IMR-90 (cell line): Measurements from ENCODE around the gene IL36B. TPM values are rescaled to one million over a fixed set of nuclear protein-coding genes. Genes with fewer than 3 reads are reported as not detected.

Experiments
- ATAC-seq: fragments of 200-7000 bp; cut with Tn5 transposase; 2 replicates; pipeline ENCODE4 v1.9.1; 2020; ENCODE audit warnings: low read depth, mild to moderate bottlenecking, moderate library complexity
- Bru-seq: library from RNA; stranded (reverse); fragments of 400-500 nt; gene quantifications from one replicate; lab custom pipeline; 2021; lab: Mats Ljungman, UMichigan
- BruChase-seq, 2 experiments: library from RNA; stranded (reverse); fragments of 400-500 nt; gene quantifications; one replicate each; lab custom pipeline; 2021; lab: Mats Ljungman, UMichigan
- BruUV-seq: library from RNA; stranded (reverse); fragments of 400-500 nt; replicated peaks from 2 replicates; lab custom pipeline; 2021; lab: Mats Ljungman, UMichigan
- CTCF ChIA-PET: fragments of 300-600 bp; formaldehyde crosslinking; extraction: SDS; loops from one replicate; lab custom pipeline; 2021; ENCODE audit warnings: antibody characterized with exemption; lab: Yijun Ruan, JAX
- POLR2A ChIA-PET: fragments of 300-600 bp; sonication (Branson Sonifier 250); formaldehyde crosslinking; loops from one replicate; lab custom pipeline; 2022; ENCODE audit warnings: antibody characterized with exemption; ENCODE audit not compliant: unreplicated experiment; lab: Charles Lee
- DNase-seq: peaks from one replicate; pipeline ENCODE4 v3.0.0; 2013
- H2AFZ ChIP-seq: replicated peaks from 2 replicates; pipeline ENCODE3; 2013; ENCODE audit warnings: low read length, mild to moderate bottlenecking; ENCODE audit not compliant: poor library complexity
- H2AK5ac ChIP-seq: 2 replicates; pipeline ENCODE4 v1.6.1; 2013; ENCODE audit warnings: low read depth, low read length, inconsistent platforms
- H2AK9ac ChIP-seq: replicated peaks from 2 replicates; pipeline ENCODE3; 2013; ENCODE audit warnings: mild to moderate bottlenecking, low read depth, low read length, moderate library complexity; ENCODE audit not compliant: poor library complexity
- H2BK120ac ChIP-seq: 2 replicates; pipeline ENCODE4 v1.6.1; 2013; ENCODE audit warnings: low read depth, low read length, inconsistent platforms
- H2BK15ac ChIP-seq: 3 replicates; pipeline ENCODE4 v1.6.1; 2013; ENCODE audit warnings: low read depth, low read length, inconsistent platforms
- H2BK20ac ChIP-seq: 2 replicates; pipeline ENCODE4 v1.6.1; 2013; ENCODE audit warnings: low read depth, mild to moderate bottlenecking, inconsistent platforms, low read length, moderate library complexity
- H2BK5ac ChIP-seq: 2 replicates; pipeline ENCODE4 v1.6.1; 2013; ENCODE audit warnings: mild to moderate bottlenecking, low read depth, low read length, inconsistent platforms; ENCODE audit not compliant: poor library complexity, severe bottlenecking
- H3K14ac ChIP-seq: replicated peaks from 2 replicates; pipeline ENCODE4 v1.6.1; 2013; ENCODE audit warnings: low read depth, low read length, inconsistent platforms
- H3K18ac ChIP-seq: 2 replicates; pipeline ENCODE4 v1.6.1; 2013; ENCODE audit warnings: low read depth, low read length, control low read depth
- H3K23ac ChIP-seq: 2 replicates; pipeline ENCODE4 v1.6.1; 2013; ENCODE audit warnings: low read depth, low read length, inconsistent platforms
- H3K27ac ChIP-seq: 2 replicates; pipeline ENCODE4 v1.5.1; 2013; ENCODE audit warnings: mild to moderate bottlenecking, control low read depth, low read length; ENCODE audit not compliant: insufficient read depth
- H3K27me3 ChIP-seq: 2 replicates; pipeline ENCODE4 v1.6.1; 2013; ENCODE audit warnings: low read length; ENCODE audit not compliant: control insufficient read depth, insufficient read depth
- H3K36me3 ChIP-seq: 2 replicates; pipeline ENCODE4 v1.6.1; 2013; ENCODE audit warnings: low read length, mixed read lengths; ENCODE audit not compliant: control insufficient read depth, insufficient read depth
- H3K4ac ChIP-seq: 2 replicates; pipeline ENCODE4 v1.6.1; 2013; ENCODE audit warnings: low read depth, low read length, inconsistent platforms
- H3K4me1 ChIP-seq: 2 replicates; pipeline ENCODE4 v1.6.1; 2013; ENCODE audit warnings: low read length, mixed read lengths; ENCODE audit not compliant: control insufficient read depth, insufficient read depth
- H3K4me2 ChIP-seq: 2 replicates; pipeline ENCODE4 v1.6.1; 2013; ENCODE audit warnings: low read depth, mild to moderate bottlenecking, control low read depth, low read length, moderate library complexity
- H3K4me3 ChIP-seq: 2 replicates; pipeline ENCODE4 v1.5.1; 2013; ENCODE audit warnings: low read depth, mild to moderate bottlenecking, control low read depth, low read length, moderate library complexity; ENCODE audit not compliant: insufficient read depth
- H3K56ac ChIP-seq: 2 replicates; pipeline ENCODE4 v1.6.1; 2013; ENCODE audit warnings: low read length, inconsistent platforms; ENCODE audit not compliant: insufficient read depth; ENCODE audit errors: extremely low read depth
- H3K79me1 ChIP-seq, 2 experiments: 2 replicates each; pipeline ENCODE4 v1.6.1; 2013; ENCODE audit warnings: low read length in 2 of 2, inconsistent platforms in 1 of 2, low read depth in 1 of 2
- H3K9ac ChIP-seq: 2 replicates; pipeline ENCODE4 v1.6.1; 2013; ENCODE audit warnings: low read depth, low read length, control low read depth
- H3K9me1 ChIP-seq: 2 replicates; pipeline ENCODE4 v1.6.1; 2013; ENCODE audit warnings: low read length, inconsistent platforms; ENCODE audit not compliant: insufficient read depth
- H3K9me3 ChIP-seq: 2 replicates; pipeline ENCODE4 v1.6.1; 2013; ENCODE audit warnings: low read length; ENCODE audit not compliant: control insufficient read depth, insufficient read depth
- H4K20me1 ChIP-seq: 2 replicates; pipeline ENCODE4 v1.6.1; 2013; ENCODE audit warnings: low read length, inconsistent platforms; ENCODE audit not compliant: insufficient read depth
- H4K5ac ChIP-seq: 2 replicates; pipeline ENCODE4 v1.6.1; 2013; ENCODE audit warnings: mild to moderate bottlenecking, low read depth, low read length, control low read depth
- H4K8ac ChIP-seq, 2 experiments: 2 replicates each; pipeline ENCODE4 v1.6.1; 2013; ENCODE audit warnings: low read depth in 2 of 2, low read length in 2 of 2, control low read depth in 1 of 2, inconsistent platforms in 1 of 2
- H4K91ac ChIP-seq: 2 replicates; pipeline ENCODE4 v1.6.1; 2013; ENCODE audit warnings: low read depth, low read length, inconsistent platforms; ENCODE audit not compliant: insufficient read depth
- BHLHE40 ChIP-seq: fragments of 150-350 bp; IDR thresholded peaks from 2 replicates; pipeline ENCODE4 v1.6.1; 2016; ENCODE audit warnings: mild to moderate bottlenecking, low read depth, low read length
- CEBPB ChIP-seq: IDR thresholded peaks from 2 replicates; pipeline ENCODE4 v1.6.1; 2012; ENCODE audit warnings: low read depth, low read length, improper control_type of control experiment
- CHD1 ChIP-seq: IDR thresholded peaks from 2 replicates; pipeline ENCODE4 v1.6.1; 2012; ENCODE audit warnings: low read depth, low read length, improper control_type of control experiment
- ELK1 ChIP-seq: fragments of 150-350 bp; IDR thresholded peaks from 2 replicates; pipeline ENCODE4 v1.6.1; 2016; ENCODE audit warnings: low read depth, mild to moderate bottlenecking, low read length, moderate library complexity, borderline replicate concordance
- FOS ChIP-seq: fragments of 150-350 bp; IDR thresholded peaks from 2 replicates; pipeline ENCODE4 v1.6.1; 2016; ENCODE audit warnings: low read depth, low read length
- MAFK ChIP-seq: IDR thresholded peaks from 2 replicates; pipeline ENCODE4 v1.6.1; 2012; ENCODE audit warnings: low read depth, low read length, improper control_type of control experiment
- MAZ ChIP-seq: IDR thresholded peaks from 2 replicates; pipeline ENCODE4 v1.6.1; 2012; ENCODE audit warnings: low read depth, mild to moderate bottlenecking, low read length, improper control_type of control experiment, moderate library complexity, borderline replicate concordance
- MXI1 ChIP-seq: IDR thresholded peaks from 2 replicates; pipeline ENCODE4 v1.6.1; 2012; ENCODE audit warnings: low read depth, mild to moderate bottlenecking, low read length, moderate library complexity, borderline replicate concordance
- NFE2L2 ChIP-seq: fragments of 150-350 bp; IDR thresholded peaks from 2 replicates; pipeline ENCODE4 v1.6.1; 2016; ENCODE audit warnings: low read depth, mild to moderate bottlenecking, low read length
- POLR2A ChIP-seq: IDR thresholded peaks from 2 replicates; pipeline ENCODE4 v1.6.1; 2012; ENCODE audit warnings: mild to moderate bottlenecking, low read depth, low read length
- RAD21 ChIP-seq: IDR thresholded peaks from 2 replicates; pipeline ENCODE4 v1.6.1; 2012; ENCODE audit warnings: low read length, improper control_type of control experiment
- RCOR1 ChIP-seq: IDR thresholded peaks from 2 replicates; pipeline ENCODE4 v1.6.1; 2012; ENCODE audit warnings: mild to moderate bottlenecking, low read length, improper control_type of control experiment; ENCODE audit not compliant: insufficient replicate concordance
- RFX5 ChIP-seq: IDR thresholded peaks from 2 replicates; pipeline ENCODE4 v1.8.0; 2012; ENCODE audit warnings: low read depth, mild to moderate bottlenecking, low read length, moderate library complexity
- SMC3 ChIP-seq: fragments of 150-350 bp; IDR thresholded peaks from 2 replicates; pipeline ENCODE4 v1.6.1; 2016; ENCODE audit warnings: low read depth, mild to moderate bottlenecking, antibody characterized with exemption, low read length, moderate library complexity
- USF2 ChIP-seq: fragments of 150-350 bp; IDR thresholded peaks from 2 replicates; pipeline ENCODE4 v1.6.1; 2017; ENCODE audit warnings: mild to moderate bottlenecking, antibody characterized with exemption, low read length, low read depth
- WGBS, 2 experiments: methylation state at CpG; one replicate each; pipeline versions ENCODE4 v1.1.5 to v1.1.7; 2013; ENCODE audit warnings: missing lambda C conversion rate in 2 of 2; ENCODE audit not compliant: insufficient read length in 1 of 2; ENCODE audit errors: extremely low coverage in 2 of 2; 5-methylcytosine and 5-hydroxymethylcytosine counted together
- dilution Hi-C: fragments of 300-500 bp; cut with HindIII; formaldehyde crosslinking; loops from one replicate; pipeline ENCODE4 v1.14.3; 2018; ENCODE audit warnings: low sequenced_read_pairs; ENCODE audit not compliant: unreplicated experiment
- in situ Hi-C: fragments of 300-500 bp; cut with MboI; formaldehyde crosslinking; loops from 3 replicates; pipeline ENCODE4 v1.14.3; 2019; ENCODE audit warnings: low sequenced_read_pairs, inconsistent platforms, mixed read lengths
- intact Hi-C: fragments of 100-400 bp; cut with micrococcal nuclease; formaldehyde crosslinking; loops from 2 replicates; pipeline ENCODE4 v1.10.0; 2022
- long read RNA-seq: library from polyadenylated mRNA; unstranded; transcript quantifications from one replicate; pipeline ENCODE4 v2.0.0, GENCODE V29; 2021; ENCODE audit not compliant: unreplicated experiment
- polyA plus RNA-seq, 3 experiments: library from polyadenylated mRNA; depleted of rRNA; stranded (reverse); fragments of >200 nt; gene quantifications; 2 replicates each; pipeline ENCODE4 v1.2.3, GENCODE V29; 2012; ENCODE audit warnings: low replicate concordance in 1 of 3
- total RNA-seq: library from RNA; depleted of rRNA; stranded (reverse); fragments of >200 nt; gene quantifications from 2 replicates; pipeline ENCODE4 v1.2.3, GENCODE V29; 2012; rRNA removed

Gene IL36B
- not detected in 2 replicates for total RNA-seq
- not detected in 2 replicates for polyA plus RNA-seq (2012; rRNA removed)
- not detected in 2 replicates for polyA plus RNA-seq (2012; cell fraction: cytosol; rRNA removed)
- not detected in 2 replicates for polyA plus RNA-seq (2012; cell fraction: nucleus; rRNA removed; ENCODE audit: low replicate concordance)
- not detected for Bru-seq, nascent RNA
- BruChase-seq, experiment 1, labeled RNA remaining after a 6-hour chase, result not detected
- percentile 3 among the genes with signal in this experiment for BruChase-seq, experiment 2, labeled RNA remaining after a 2-hour chase
- long read RNA-seq, result 0 reads

- no peak within 1 kb of the TSS for H2BK120ac ChIP-seq
- H2AFZ ChIP-seq, result no peak within 1 kb of the TSS
- H2BK5ac ChIP-seq, result no peak within 1 kb of the TSS
- H3K27ac ChIP-seq, result no peak within 1 kb of the TSS
- intact Hi-C loops (no loop called here), dilution Hi-C loops (no loop called here), in situ Hi-C loops (no loop called here)
- no peak within 1 kb of the TSS for H2BK15ac ChIP-seq
- ChIA-PET POLR2A (no interaction called here), CTCF (no interaction called here)
- no peak within 1 kb of the TSS for H3K9ac ChIP-seq
- H3K9me1 ChIP-seq, result no peaks in the 10 kb centered on the region
- BruUV-seq, result no TSS peak
- no peak within 1 kb of the TSS for H3K4ac ChIP-seq
- no peaks in the 10 kb centered on the region; the same call in 1 of the 2 replicates for H3K9me3 ChIP-seq
- no peak within 1 kb of the TSS for H3K56ac ChIP-seq
- no peaks in the 10 kb centered on the region for H3K27me3 ChIP-seq
- no CpG with 5 or more reads among the region's 6 CpGs for WGBS, 2 experiments
- no peak within 1 kb of the TSS for H2BK20ac ChIP-seq
- no peak within 1 kb of the TSS for H3K18ac ChIP-seq
- H2AK9ac ChIP-seq, result no peak within 1 kb of the TSS
- no peak within 1 kb of the TSS for H4K5ac ChIP-seq
- H3K14ac ChIP-seq, result no peak within 1 kb of the TSS
- no peak within 1 kb of the TSS for H3K23ac ChIP-seq
- H3K4me3 ChIP-seq, result no peak within 1 kb of the TSS
- ATAC-seq, result no peak
- H4K20me1 ChIP-seq, result no peaks in the 10 kb centered on the region
- no peak within 1 kb of the TSS for H3K4me2 ChIP-seq
- H4K91ac ChIP-seq, result no peak within 1 kb of the TSS
- DNase-seq, result no peak
- no peak within 1 kb of the TSS for H2AK5ac ChIP-seq
- no peaks in the 10 kb centered on the region for H3K79me1 ChIP-seq
- no peaks in the 10 kb centered on the region for H3K4me1 ChIP-seq
- H3K36me3 ChIP-seq, result no peaks in the 10 kb centered on the region
- H4K8ac ChIP-seq, result no peak within 1 kb of the TSS
- TF ChIP-seq CHD1 (no peak), POLR2A (no peak), NFE2L2 (no peak), MAFK (no peak), ELK1 (no peak), RCOR1 (no peak), BHLHE40 (no peak), MAZ (no peak), RAD21 (no peak), CEBPB (no peak), USF2 (no peak), SMC3 (no peak), FOS (no peak), MXI1 (no peak), RFX5 (no peak)
Observed at GRCh38 chr2:113052396-113052917, at the start of gene IL36B. IL36B (minus strand) TSS chr2:113052867.
